Stimulated activated CD4-positive, alpha-beta T cell treated with anti-CD3 and anti-CD28 coated beads, Interleukin-1b, Interleukin-23, amount 100 ng/mL, for 4 hours (primary cell): ENCODE data around the gene OR2B2.

Experiments
- DNase-seq, 2 donors: peaks; one replicate each; pipeline ENCODE4 v3.0.0-alpha.2; 2020; ENCODE audit warnings: low read depth in 2 of 2

Gene OR2B2

DNA sequence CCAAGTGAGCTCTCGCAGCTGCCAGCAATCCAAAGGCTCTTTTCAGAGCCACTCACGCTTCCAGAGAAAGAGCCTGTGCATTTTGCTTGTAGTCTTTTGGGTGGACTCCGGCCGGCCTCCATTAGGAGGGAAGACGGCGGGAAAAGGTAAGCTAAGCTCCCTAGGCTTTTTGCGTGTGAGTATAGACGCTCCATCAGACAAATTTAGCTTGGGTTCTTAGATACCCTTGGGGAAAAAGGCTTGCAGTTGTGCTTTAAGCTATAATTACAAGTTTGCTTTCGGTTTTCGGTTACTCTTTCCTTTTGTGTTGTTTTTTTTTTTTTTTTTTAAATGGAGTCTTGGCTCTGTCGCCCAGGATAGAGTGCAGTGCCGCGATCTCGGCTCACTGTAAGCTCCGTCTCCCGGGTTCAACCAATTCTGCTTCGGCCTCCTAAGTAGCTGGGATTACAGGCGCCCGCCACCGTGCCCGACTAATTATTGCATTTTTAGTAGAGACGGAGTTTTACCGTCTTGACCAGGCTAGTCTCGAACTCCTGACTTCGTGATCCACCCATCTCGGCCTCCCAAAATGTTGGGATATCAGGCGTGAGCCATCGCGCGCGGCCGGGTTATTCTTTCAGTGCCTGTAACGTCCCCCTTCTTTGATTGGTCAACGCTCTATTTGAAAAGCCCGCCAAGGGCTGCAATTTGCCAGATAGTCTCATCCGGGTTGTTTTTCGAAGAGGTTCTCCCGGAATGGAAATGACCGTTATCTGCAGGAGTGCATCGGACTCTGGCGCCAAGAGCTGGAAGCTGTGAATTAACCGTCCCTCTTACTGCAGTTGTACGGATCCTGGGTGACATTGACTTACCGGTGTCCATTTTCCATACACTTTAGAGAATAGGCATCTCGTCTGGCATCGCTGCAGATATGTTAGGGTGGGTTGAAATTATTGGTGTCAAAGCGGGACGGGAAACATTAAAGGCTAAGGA lies 18.1 kb downstream of the OR2B2 start:
- peak; percentile 37 to 56 for DNase-seq

DNA sequence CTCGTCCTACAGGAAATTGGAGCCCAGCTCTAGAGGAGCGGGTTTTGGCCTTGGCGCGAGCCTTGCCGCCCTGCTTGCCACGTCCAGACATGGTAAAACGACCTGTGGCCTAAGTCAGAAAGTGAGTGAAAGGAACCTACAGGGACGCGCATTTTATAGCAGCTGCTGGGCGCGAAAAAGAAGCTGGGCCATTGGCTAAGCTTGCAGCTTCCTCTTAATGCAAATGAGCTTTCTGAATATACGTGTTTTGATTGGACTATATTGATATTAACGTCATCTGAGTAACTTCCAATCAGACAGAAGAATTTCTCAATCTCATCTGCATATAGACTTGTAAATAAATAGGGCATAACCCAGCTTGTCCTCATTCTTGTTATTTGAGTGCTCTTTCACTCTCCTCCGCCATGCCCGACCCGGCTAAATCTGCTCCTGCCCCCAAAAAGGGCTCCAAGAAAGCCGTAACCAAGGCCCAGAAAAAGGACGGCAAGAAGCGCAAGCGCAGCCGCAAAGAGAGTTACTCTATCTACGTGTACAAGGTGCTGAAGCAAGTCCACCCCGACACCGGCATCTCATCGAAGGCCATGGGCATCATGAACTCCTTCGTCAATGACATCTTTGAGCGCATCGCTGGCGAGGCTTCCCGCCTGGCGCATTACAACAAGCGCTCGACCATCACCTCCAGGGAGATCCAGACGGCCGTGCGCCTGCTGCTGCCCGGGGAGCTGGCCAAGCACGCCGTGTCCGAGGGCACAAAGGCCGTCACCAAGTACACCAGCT lies 18.9 kb downstream of the OR2B2 start:
- DNase-seq = peak; percentile 58 to 69

DNA sequence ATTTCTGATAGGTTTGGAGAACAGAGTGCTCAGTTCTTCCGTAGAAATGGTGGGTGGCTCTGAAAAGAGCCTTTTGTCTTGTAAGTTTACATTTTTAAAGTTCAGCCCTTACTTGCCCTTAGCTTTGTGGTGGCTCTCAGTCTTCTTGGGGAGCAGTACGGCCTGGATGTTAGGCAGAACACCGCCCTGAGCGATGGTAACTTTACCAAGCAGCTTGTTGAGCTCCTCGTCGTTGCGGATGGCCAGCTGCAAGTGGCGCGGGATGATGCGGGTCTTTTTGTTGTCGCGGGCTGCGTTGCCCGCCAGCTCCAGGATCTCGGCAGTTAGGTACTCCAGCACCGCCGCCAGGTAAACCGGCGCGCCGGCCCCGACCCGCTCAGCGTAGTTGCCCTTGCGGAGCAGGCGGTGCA lies 19.5 kb downstream of the OR2B2 start:
- DNase-seq = no peak

DNA sequence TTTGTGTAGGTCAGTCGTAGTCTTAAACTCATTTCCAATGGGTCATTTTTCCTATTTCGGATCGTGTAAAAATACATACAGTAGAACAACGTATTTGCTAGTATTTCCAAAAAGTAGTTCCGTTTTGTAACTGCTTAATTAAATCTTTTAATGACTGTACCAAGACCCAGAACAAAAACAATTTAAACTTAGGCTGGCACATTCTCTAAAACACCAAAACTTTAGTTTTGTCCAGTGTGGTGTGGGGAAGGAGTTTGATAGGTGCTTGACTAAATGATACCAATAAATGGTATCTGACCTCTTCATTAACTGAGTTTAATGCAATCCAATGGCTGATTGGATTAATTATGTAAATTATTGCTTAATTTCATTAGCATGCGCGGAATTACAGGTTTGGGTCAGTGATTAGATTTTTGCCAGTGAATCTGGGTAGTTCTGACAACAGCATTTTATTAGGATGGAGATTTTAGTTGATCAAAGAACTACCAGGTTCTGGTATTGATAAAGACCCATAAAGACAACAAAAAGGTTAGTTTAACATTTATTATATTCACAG lies 20.8 kb downstream of the OR2B2 start:
- no peak for DNase-seq

DNA sequence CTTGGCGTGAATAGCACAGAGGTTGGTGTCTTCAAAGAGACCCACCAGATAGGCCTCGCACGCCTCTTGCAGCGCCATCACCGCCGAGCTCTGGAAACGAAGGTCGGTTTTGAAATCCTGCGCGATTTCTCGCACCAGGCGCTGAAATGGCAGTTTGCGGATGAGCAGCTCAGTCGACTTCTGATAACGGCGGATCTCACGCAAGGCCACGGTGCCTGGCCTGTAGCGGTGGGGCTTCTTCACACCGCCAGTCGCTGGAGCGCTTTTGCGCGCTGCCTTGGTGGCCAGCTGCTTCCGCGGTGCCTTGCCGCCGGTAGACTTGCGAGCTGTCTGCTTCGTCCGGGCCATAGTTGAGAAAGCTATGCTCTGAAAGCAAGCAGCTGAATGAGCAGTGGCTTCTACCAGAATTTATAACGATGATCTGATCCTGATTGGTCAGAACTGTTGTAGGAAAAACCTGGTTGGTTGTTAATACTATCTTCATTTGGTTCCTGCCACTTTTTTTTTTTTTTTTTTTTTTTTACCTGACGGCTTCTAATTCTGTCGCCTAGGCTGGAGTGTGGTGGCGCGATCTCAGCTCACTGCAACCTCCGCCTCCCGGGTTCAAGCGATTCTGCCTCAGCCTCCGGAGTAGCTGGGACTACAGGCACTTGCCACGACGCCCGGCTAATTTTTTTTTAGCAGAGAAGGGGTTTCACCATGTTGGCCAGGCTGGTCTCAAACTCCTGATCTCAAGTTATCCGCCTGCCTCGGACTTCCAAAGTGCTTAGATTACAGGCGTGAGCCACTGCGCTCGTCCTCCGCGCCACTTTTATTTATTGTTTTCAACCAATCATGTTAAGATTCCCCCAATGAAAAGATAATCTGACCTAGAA lies 21.5 kb downstream of the OR2B2 start:
- peak; percentile 40 to 44 for DNase-seq

DNA sequence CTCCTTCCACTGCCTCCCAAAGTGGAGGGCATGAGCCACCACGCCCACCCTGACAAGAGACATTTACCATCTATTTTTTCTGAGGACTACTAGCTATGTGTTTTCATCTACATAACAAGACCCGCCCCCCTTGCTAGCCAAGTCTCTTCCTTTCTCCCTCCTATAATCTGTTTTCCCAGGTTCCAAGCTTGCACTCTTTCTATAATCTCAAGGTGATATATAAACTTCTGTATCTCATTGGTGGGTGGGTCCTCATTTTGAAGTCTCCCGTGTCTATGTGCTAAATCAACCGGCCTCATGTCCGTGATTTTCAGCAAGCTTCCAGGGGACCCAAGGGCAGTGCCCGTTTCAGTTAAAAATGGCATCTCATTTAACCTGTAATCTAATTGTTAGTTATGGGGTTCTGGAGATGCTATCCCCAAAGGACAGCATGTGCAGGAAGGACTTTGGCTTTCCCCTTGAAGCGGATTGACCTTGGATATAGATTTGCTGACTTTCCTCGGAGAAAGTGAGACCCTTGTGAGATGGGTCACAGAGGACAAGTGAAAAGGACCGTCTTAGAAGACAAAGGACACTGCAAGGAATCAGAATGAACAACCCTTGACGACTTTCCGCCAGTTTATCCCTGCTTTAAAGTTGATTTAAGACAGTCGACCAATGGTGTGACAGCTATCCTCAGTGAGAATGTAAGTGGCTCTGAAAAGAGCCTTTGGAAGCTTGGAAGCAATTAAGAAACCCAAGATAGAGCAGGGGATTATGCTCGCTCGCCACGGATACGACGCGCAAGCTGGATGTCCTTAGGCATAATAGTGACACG lies 22.4 kb downstream of the OR2B2 start:
- DNase-seq = no peak

DNA sequence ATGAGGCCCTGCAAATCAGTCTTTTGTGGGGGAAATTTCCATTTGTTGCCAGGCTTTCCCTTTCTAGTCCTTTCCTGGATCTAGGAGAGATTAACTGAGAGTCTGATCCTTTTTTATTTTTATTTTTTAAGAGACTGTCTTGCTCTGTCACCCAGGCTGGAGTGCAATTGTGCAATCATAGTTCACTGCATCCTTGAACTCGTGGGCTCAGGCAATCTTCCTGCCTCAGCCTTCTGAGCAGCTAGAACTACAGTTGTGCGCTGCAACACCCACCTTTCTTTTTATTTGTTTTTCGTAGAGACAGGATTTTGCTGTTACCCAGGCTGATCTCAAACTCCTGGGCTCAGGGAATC lies 22.9 kb downstream of the OR2B2 start:
- no peak for DNase-seq

DNA sequence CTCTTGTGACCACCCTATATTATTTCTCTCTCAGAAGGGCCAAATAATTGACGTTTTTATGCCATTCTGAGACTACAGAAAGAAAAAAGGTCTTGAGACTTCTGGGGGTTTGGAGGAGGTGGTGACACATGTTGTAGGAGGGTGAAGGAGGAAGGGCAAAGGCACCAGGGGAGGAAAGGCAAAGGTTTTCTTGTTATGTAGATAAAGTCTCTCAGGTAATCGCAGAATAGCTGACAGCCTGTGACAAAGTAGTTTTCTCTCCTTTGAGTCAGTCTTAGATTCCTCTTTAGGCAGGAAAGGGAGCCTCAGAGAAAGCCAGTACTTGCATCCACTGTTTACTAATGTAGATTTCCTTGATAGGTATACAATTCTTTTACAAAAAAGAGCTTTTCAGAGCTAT lies 23.6 kb downstream of the OR2B2 start:
- DNase-seq = no peak

DNA sequence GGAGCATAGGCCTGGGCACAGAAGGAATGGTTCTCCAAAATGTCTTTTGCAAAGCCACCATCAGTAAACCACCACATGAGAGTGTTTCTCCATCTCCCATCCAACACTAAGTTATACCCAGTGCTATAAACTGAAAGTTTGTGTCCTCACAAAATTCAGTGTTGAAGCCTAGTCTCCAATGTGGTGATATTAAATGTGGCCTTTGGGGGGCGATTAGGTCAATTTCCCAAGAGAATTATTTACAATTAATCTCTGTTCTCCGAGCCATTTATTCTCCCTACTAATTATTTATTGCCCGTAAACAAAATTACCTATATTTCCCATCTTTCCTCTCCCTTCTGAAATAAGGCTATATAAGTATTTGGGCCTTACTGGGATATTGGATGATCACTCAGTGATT lies 26.1 kb downstream of the OR2B2 start:
- DNase-seq = no peak

DNA sequence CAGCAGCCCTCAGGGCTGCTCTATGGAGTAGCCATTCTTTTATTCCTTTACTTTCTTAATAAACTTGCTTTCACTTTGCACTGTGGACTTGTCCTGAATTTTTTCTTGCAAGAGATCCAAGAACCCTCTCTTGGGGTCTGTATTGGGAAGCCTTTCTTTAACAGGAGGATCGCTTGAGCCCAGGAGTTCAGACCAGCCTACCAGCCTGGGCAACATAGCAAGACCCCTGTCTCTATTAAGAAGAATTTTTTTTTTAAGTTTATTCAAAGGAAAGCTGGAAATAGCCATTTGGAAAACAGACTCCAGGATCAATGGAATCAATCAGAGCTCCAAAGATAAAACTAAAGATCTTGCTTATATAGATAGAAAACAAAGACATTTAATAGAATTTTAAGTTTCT lies 29.1 kb downstream of the OR2B2 start:
- no peak for DNase-seq

DNA sequence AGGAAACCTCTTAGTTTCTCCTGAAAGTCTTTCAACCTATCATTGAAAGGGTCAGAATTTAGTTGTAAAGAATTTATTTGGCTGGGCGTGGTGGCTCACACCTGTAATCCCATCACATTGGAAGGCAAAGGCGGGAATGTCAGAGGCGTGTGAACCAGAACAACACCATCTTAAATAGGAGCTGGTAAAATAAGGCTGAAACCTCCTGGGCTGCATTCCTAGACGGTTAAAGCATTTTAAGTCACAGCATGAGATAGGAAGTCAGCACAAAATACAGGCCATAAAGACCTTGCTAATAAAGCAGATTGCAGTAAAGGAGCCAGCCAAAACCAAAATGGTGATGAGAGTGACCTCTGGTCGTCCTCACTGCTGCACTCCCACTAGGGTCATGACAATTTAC lies 29.6 kb downstream of the OR2B2 start:
- no peak for DNase-seq

DNA sequence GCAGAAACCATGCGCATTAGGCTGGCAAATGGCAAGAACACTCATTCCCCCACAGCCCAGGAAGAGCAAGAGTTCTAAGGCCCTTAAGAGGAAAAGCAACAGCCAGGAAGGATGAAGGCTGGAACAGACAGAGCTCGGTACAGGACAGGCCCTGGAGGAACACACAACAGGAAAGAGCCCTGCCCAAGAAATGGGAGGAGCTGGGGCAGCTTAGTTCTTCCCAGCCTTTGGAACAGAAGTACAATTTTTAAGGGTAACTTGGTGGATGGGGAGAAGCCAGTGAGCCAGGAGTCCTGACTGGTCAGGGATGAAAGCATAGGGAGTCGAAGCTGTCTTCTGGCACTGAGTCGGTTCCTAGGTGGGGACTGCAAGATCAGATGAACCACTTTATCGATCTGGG lies 32.4 kb downstream of the OR2B2 start:
- DNase-seq = no peak

DNA sequence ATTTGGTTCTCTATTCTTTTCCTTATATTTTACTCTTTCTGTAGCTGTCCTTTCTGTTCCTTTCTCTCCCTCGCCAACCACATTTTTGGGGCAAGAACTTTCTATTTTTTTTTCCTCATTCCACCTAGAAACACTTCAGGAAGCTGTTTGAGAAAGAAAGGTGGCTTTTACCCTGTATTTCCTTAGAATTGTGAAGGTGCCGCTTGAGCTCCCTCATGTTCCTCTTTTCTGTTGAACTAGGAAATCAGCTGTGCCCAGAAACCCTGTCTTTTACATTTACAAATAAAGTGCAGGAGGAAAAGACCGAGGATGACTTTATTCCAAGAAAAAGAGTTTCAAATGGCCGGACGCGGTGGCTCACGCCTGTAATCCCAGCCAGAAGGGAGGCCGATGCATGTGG lies 38.2 kb downstream of the OR2B2 start:
- no peak for DNase-seq

DNA sequence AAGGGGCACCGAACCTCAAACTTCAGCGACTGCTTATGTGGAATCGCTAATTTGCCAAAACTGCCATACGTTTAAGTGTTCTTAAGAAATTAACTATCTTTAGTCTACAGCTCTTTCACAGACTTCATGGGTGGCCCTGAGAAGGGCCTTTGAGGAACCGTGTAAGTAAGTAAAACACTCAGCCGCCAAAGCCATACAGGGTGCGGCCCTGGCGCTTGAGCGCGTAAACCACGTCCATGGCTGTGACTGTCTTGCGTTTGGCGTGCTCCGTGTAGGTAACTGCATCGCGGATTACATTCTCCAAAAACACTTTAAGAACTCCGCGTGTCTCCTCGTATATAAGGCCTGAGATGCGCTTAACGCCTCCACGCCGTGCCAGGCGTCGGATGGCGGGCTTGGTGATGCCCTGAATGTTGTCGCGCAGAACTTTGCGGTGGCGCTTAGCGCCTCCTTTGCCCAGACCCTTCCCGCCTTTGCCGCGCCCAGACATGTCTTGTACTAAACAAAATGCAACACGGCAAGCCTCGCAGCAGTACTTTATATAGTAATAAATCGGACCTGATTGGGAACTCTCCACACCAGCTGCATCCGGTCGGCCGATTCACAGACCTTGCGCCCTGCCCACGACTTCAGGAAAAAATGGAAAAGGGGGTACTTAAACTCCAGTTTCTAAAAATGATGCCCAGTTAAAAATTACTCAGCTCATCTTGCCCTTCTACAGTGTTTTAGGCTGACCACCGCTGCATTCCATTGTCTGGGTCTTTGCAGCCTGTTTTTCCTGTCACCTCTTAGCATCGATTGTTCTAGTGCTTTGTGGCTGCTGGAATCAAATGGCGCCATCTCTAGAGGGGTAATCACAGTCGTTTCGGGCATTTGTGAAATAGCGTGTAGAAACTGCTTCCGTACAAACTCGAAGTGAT lies 38.9 kb downstream of the OR2B2 start:
- peak; percentile 32 to 47 for DNase-seq

DNA sequence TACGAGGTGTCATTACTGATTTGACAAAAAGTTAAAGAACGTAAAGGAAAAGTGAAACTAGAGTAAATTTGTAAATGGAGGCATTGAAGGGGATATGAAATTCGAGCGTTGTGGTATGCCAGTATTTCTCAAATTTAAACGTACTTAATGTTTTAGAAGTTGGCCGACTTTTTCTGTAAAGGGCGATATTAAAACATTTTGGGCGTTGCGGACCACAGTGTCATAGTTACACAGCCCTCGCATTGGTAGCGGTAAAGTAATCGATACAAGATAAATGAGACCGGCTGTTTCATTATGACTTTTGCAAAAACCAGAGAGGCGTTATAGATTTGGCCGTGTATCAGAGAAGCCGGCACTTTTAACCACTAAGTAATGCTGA lies 39.6 kb downstream of the OR2B2 start:
- DNase-seq = no peak

DNA sequence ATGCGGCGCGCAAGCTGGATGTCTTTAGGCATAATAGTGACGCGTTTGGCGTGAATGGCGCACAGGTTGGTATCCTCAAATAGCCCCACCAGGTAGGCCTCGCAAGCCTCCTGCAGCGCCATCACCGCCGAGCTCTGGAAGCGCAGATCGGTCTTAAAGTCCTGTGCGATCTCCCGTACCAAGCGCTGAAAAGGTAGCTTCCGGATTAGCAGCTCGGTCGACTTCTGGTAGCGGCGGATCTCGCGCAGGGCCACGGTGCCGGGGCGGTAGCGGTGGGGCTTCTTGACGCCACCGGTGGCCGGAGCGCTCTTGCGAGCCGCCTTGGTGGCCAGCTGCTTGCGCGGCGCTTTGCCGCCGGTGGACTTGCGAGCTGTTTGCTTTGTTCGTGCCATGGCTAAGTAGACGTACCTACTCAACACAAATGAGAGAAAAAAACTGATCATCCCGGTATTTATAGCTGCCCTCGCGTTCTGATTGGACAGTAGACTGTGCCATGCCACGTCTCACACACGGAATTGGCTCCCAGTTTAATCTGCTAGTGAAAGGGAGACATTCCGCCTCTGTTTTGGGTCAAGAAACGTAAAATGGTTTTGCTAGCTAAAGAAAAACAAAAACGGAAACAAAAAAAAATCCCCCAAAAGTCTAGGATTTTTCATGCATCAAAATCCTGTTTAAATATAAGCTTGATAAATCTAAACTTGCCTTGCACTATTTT lies 40.1 kb downstream of the OR2B2 start:
- peak; percentile 39 to 86 for DNase-seq

DNA sequence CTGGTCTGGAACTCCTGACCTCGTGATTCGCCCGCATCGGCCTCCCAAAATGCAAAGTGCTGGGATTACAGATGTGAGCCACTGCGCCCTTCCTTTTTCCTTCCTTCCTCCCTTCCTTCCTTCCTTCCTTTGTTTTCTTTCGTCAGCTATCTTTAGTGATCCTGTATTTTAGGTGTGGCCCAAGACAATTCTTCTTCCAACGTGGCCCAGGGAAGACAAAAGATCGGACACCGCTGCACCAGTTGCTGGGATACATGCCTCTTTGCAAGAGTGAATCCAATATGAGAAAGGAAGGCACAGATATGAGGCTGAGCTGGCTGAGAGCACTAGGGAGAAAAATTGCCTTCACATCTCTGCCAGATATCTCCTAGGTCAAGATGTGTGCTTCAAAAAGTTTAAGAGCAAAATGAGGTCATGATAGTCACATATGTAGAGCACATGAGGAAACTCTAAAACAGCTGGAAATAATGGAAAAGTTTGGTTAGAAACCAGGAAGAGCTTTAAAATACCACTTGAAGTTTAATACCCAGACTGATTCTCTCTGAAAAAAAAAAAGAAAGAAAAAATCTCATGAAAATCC lies 41.8 kb downstream of the OR2B2 start:
- DNase-seq = no peak

DNA sequence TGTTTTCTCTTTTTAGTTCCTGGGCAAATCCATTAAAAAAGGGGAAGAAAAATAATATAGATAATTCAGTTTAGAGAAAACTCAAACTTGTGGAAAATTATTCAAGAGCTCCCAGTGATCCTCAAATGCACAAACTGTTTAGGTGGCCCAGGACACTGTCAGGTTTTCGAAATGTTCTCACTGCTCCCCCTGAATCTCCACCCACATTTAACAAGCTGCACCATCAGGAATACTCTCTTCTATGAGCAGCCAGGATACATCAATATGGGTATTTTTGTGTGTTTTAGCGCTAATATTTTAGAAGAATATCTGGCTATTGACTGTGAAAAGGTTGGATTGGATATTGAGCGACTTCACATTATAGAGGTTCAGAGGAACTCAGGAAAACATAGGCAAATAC lies 43.9 kb downstream of the OR2B2 start:
- DNase-seq = no peak

DNA sequence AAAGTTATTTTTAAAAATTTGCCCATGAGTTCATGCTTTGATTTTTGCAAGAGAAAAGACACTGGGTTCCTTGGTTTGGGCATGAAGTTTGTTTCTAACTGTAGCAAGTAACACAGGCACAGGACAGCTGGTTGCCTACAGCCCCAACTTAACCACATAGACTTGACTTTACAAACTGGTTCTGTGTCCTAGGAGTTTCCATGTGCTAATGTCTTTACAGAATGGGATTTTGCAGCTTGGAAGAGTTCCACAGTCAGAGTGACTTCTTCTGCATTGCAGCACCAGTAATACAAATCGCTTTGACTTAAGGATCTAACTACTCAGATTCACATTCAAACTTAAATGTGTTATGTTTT lies 44.3 kb downstream of the OR2B2 start:
- no peak for DNase-seq
